ENCODE results near the gene GTF3C1.

DNA sequence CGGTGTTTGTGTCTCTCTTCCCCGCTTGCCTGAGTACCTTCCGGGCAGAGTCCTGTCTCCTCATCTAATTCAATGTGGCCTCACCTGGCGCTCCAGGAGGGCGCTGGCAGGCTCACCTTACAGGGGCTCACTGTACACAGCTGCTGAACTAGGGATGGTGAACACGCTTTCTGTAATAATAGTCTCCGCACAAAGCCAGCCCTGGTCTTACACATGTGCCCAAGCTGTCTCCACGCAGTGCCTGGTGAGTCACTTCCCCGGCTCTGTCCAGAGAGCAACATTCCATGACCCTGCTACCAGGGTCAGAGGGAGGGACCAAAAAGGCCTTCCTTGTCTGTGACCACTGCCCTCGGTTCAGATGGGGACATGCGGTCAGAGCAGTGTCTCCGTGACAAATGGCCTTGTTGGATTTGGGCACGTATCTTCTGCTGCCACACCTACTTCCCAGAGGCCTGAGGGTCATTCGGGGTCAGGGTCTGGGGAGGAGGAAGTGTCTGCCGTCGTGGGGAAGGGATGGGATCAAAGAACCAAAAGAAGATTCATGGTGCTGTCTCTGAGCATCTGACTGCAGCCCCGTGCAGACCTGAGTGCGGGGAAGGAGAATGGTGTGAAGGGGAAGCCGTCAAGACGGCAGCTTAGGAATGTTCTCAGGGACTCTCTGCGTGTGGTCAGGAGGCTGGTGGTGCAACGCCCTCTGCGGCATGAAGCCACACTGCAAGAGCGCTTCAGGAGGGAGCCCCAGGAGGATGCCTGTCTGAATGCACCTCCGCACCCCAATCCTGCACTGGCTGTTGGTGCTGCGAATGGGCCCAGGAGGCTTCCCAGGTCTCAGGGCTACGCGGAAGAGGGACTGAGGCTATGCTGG, 78.9 kb downstream of the GTF3C1 start:
- TF ChIP-seq POLR2A (IDR thresholded peaks at IDR 0.05) = no peak
- TF ChIP-seq, protein P1, sequence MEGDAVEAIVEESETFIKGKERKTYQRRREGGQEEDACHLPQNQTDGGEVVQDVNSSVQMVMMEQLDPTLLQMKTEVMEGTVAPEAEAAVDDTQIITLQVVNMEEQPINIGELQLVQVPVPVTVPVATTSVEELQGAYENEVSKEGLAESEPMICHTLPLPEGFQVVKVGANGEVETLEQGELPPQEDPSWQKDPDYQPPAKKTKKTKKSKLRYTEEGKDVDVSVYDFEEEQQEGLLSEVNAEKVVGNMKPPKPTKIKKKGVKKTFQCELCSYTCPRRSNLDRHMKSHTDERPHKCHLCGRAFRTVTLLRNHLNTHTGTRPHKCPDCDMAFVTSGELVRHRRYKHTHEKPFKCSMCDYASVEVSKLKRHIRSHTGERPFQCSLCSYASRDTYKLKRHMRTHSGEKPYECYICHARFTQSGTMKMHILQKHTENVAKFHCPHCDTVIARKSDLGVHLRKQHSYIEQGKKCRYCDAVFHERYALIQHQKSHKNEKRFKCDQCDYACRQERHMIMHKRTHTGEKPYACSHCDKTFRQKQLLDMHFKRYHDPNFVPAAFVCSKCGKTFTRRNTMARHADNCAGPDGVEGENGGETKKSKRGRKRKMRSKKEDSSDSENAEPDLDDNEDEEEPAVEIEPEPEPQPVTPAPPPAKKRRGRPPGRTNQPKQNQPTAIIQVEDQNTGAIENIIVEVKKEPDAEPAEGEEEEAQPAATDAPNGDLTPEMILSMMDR (IDR thresholded peaks at IDR 0.05) = no peak
